GM06990 (cell line): ENCODE measurements around the gene GRK5.

Experiments used
- DNase-seq: peaks from one replicate; pipeline ENCODE4 v3.0.0-alpha.2; 2011; ENCODE audit not compliant: insufficient read length; ENCODE audit errors: extremely low read depth
- H3K27me3 ChIP-seq: replicated peaks from 2 replicates; pipeline ENCODE4 v1.6.0; 2011; ENCODE audit warnings: low read length; ENCODE audit not compliant: control insufficient read depth, insufficient read depth
- H3K36me3 ChIP-seq: 2 replicates; pipeline ENCODE4 v1.5.1; 2011; ENCODE audit warnings: low read length; ENCODE audit not compliant: control insufficient read depth, insufficient read depth
- H3K4me3 ChIP-seq: replicated peaks from 2 replicates; pipeline ENCODE4 v1.5.1; 2011; ENCODE audit warnings: low read depth, mild to moderate bottlenecking, control low read depth, low read length
- CTCF ChIP-seq: IDR thresholded peaks from 2 replicates; pipeline ENCODE4 v1.5.1; 2011; ENCODE audit warnings: low read length, control low read depth, mild to moderate bottlenecking, inconsistent platforms; ENCODE audit not compliant: insufficient read depth, poor library complexity, severe bottlenecking

The GRK5 gene

GRCh38 chr10:119326167-119326566, 118.8 kb downstream of the GRK5 start:
- no peak for TF ChIP-seq CTCF
- no peaks in the 10 kb centered on the region for H3K27me3 ChIP-seq
- peaks cover 7% of the 10 kb centered on the region for H3K36me3 ChIP-seq
- H3K4me3 ChIP-seq, result no peak overlapping the region
- DNase-seq, result no peak

DNA sequence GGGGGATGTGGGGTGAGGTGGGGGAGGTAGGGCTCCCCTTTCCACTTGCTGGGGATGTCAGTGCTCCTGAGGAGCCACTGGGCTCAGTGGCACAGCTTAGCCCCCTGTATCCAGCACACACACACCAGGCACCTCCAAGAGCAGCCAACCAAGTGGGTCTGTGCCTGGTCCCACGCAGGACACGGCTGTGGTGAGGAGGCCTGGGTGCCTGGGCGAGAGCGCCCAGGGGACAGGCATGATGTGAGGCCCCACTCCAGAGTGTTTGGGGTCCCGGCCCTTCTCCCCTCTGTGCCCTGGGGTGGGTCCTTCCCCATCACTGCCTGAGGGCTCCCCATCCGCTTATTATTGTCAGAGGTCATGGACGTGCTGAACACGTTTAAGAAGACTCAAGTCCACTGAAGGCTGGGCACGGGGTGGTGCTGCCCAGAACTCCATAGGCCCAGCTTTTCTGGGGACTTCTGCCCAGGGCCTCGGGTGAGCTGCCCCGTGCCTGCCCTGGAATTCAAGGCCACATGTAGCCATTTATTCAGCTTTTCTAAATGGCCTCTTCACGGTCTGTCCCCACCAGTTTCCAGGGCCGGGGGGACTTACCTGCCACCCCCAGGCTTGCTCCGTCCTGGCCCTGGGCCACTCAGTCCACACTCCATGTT, 119.8 kb downstream of the GRK5 start:
- Histone ChIP-seq H3K27me3 (no peaks in the 10 kb centered on the region), H3K4me3 (no peak overlapping the region), H3K36me3 (peaks cover 9% of the 10 kb centered on the region)
- DNase-seq, result no peak
- TF ChIP-seq CTCF, result no peak

GRCh38 chr10:119328223-119328622, 120.9 kb downstream of the GRK5 start:
- DNase-seq, result no peak
- no peak for TF ChIP-seq CTCF
- H3K27me3 ChIP-seq, result no peaks in the 10 kb centered on the region
- peaks cover 9% of the 10 kb centered on the region for H3K36me3 ChIP-seq
- no peak overlapping the region for H3K4me3 ChIP-seq

GRCh38 chr10:119330342-119330741, 123.0 kb downstream of the GRK5 start:
- Histone ChIP-seq H3K36me3 (peaks cover 13% of the 10 kb centered on the region), H3K27me3 (no peaks in the 10 kb centered on the region), H3K4me3 (no peak overlapping the region)
- no peak for TF ChIP-seq CTCF
- no peak for DNase-seq

GRCh38 chr10:119331061-119331460, 123.7 kb downstream of the GRK5 start:
- peaks cover 18% of the 10 kb centered on the region for H3K36me3 ChIP-seq
- DNase-seq, result no peak
- no peak for TF ChIP-seq CTCF
- no peak overlapping the region for H3K4me3 ChIP-seq
- H3K27me3 ChIP-seq, result no peaks in the 10 kb centered on the region
